NOMO-1 treated with dmso at 0.1 percent for 144 hours (cell line): ENCODE data around the gene TARS3.

Experiments used
- DNase-seq: peaks from one replicate; lab custom pipeline; 2025; ENCODE audit not compliant: unreplicated experiment; lab: John Stamatoyannopoulos, UW

Gene TARS3

GRCh38 chr15:101625184-101625583, 99.1 kb downstream of the TARS3 start:
- DNase-seq, result peak; percentile 35

GRCh38 chr15:101623367-101624304, 100.6 kb downstream of the TARS3 start:
- no peak for DNase-seq

GRCh38 chr15:101621961-101622360, 102.3 kb downstream of the TARS3 start:
- DNase-seq, result no peak

- no peak for DNase-seq
These were observed 103.6 kb downstream of the TARS3 start for GRCh38 chr15:101620671-101621070.

DNA sequence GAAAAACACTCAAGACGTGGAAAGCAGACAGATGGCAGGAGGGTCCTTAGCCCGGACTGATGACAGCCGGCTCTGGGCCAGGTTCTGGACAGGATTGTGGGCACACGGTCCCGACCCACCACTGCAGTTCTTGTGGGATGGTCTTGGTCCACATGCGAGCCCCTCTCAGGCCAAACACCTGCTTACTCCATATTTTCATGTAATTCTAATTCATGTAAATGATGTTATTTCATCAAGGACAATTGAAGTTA, 104.7 kb downstream of the TARS3 start:
- DNase-seq, result no peak

- no peak for DNase-seq
These were observed 105.2 kb downstream of the TARS3 start for GRCh38 chr15:101618851-101619614.

DNA sequence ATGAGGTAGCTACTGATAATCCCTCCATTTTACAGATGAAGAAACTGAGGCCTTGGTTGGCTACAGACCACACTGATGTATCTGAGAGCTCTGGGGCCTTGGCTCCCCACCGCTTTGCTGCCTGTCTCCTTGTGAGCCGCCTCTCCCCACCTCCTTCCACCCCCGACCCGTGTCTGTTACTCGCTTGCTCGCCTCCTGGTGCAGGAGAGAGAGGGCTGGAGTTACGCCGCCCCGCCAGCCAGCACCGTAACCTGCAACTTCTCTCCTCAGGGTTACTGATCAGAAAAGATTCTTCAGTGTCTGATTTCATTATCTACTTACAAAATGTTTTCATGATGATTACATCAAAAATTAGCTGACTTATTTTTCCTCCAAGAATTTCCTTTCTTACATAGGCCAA, 106.2 kb downstream of the TARS3 start:
- no peak for DNase-seq

DNA sequence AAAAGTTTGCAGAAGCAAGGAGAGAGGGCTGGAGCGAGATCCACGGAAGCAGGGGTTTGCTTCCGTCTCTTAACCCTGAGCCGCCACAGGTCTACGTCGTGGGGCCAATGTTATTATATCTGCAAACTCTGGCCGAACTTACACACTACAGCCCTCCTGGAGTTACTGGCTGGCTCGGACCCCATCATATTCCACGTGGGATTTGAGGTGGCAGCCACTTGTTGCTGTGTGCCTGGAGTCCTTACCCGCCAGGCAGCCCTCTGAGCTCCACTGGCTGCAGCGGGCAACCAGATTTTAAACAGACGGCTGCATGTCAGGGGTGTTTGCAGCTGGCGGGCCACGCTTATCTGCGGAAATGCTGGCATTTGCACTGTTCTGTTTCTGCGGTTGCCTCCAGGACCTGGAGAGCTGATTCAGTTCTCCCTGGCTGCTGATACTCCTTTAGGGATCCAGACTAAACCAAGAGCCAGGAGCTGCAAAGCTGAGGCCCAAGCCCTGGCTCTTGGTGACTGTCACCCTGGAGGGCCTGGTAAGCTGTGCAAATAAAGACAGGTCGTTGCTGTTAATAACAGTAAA, 106.8 kb downstream of the TARS3 start:
- no peak for DNase-seq

GRCh38 chr15:101615986-101616848, 108.1 kb downstream of the TARS3 start:
- DNase-seq, result no peak

GRCh38 chr15:101615414-101615985, 108.8 kb downstream of the TARS3 start:
- DNase-seq, result no peak

DNA sequence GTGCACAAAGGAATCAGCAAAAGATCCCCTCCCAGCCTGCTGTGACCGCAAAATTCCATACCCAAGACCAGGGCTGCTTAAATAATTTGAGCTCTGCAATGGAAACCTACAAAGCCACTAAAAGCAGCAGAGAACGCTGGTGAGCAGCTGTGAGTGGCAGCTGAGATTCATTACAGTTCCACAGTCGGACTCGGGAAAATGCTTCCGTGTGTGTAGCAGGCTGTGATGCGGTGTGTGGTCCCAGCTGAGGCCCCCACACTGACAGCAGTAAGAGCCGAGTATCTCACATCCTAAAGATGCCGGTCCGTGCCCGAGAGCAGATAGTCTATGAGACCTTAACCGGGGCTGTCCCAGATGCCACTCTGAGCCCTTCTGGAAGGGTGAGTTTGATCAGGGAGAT, 109.5 kb downstream of the TARS3 start:
- DNase-seq, result no peak

GRCh38 chr15:101614001-101614585, 110.2 kb downstream of the TARS3 start:
- no peak for DNase-seq

DNA sequence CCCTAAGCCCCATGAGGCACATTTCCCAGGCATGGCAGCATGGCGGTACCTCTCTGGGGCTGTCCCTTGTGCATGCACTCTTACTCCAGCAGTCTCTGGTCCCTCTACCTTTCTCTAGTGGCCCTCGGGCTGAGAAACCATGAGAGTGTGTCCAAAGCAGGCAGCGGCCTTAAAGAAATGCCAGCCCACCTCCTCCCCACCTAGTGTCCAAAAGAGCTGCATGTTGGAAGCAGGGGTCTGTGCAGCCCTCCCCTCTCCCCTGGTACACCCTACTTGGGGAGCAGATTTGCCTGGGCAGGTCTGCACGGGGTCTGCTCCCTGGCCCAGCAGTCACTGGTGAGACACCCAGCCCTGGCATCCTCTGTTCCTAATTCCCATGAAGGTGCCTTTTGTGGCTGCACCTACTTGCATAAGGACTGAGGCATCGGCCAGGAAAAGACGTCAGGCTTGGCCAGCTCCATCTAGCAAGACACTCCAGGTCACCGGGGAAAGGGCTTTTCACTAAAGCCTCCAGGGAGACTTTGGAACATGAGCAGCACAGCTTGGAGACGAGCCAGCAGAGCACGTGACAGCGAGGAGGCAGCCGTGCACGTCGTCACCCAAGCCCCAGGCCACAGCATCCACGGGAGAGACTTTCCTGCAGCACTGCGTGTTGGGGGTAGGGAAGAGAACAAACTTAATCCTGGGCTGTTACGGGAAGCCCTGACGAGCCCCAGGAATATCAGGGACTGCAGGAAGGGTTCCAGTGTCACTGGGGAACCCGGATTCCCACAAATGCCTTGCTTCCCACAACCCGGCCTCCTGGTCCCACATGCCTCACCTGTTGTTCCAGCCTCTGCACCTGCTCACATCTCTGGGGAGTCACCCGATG, 110.9 kb downstream of the TARS3 start:
- DNase-seq, result no peak

DNA sequence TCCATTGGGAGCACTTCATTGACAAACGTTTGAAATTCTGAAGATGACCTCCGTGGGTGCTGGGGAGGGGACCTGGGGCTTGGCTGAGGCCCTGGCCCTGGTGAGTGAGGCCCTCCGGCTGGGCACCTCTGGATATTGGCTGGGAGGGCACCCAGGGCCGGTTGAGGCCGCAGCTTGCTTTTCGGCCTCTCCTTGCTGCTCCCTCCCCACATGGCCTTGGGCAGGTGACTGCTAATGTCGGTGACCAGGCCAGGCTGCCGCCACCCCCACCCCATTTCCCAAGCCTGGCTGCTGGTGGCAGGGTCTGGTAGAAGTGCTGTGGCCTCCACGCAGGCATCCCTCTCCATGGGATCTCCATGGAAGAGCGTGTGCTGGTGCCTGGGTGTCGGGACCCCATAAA, 111.6 kb downstream of the TARS3 start:
- no peak for DNase-seq

DNA sequence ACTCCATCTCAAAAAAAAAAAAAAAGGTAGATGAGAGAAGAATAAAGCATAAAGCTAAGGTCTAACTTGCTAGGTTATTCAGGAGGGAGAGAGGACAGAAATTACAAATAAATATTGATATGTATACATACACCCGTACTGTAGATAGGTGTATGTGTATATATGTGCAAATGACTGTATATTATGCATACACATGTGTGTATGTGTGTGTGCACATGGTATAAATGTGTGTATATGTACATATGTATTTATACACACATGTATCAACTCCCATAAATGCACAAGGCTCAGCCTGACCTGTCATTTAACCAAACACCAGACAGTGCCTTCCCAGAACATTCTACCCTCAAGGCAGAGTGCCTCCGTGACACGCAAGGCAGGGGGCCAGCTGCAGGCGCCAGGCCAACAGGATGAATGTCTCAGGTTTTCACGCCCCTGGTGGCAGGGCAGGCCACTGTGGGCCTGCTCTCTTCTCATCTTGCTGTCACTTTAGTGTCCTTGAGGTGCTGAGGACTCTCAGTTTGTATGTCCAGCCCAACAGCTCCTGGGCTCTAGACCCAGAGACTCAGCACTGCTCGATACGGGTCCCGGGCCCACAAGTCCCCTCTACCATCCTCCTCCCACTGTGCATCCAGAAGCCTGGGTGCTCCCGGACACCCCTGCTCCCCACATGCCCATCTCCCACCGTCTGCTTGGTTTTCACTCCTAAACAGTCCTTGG, 112.5 kb downstream of the TARS3 start:
- no peak for DNase-seq

GRCh38 chr15:101611007-101611406, 113.3 kb downstream of the TARS3 start:
- no peak for DNase-seq

DNA sequence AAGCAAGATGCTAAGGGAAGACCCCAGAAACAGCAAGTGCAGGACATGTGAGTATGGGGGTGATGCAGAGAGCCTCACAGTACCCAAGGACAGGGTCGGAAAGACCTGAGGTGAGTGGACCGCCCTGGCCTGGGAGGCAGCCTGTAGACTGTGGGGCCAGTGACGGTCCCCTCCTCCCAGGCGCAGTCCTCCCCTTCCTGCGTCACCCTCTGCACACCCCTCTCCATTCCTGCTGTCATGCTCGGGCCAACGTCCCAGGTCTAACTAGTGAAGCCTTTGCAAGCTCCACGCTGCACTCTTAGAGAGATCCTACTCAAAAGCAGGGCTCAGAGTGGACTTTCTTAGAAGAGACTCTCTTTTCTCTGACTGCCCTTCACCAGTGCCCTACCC, 113.7 kb downstream of the TARS3 start:
- no peak for DNase-seq

- DNase-seq, result no peak
These were observed 114.3 kb downstream of the TARS3 start for GRCh38 chr15:101609742-101610610.
